Measurements from ENCODE around the gene EYA2.

EYA2 gene

DNA sequence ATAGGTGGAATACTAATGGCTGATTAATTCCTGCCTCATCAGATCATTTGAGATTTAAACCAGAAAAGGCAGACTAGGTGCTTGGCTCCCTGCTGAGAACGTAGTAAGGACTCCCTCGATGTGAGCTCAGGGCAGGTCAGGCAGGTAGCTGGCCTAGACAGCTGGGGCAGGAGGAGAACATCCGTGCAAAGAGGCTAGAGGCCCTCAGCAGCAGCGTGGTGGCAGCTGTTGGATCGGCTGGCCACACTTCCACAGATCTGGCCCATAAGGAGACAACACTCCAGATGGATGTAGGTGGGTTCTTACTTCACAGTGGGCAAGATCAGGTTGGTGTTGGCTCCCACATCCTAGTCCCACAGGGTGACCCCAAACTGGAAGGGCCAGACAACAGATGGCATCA is 38.5 kb downstream of the EYA2 start:
- H3K4me3 ChIP-seq = no peak overlapping the region
- no peak overlapping the region for H3K9ac ChIP-seq (ENCODE audit: insufficient read length)
- no peak overlapping the region for H3K27ac ChIP-seq
- TF ChIP-seq POLR2AphosphoS5 (IDR thresholded peaks at IDR 0.05; ENCODE audit: borderline replicate concordance, low read depth, low read length) (no peak), EZH2 (IDR thresholded peaks at IDR 0.05) (no peak), FOXP2 (optimal IDR thresholded peaks at IDR 0.05; ENCODE audit: control extremely low read depth, extremely low read length, insufficient read depth) (no peak)
- H3K9me3 ChIP-seq (ENCODE audit: low read depth, low read length) = no peaks in the 10 kb centered on the region
- DNase-seq (ENCODE audit: low read depth, low spot score) = no peak
- no peaks in the 10 kb centered on the region for H3K36me3 ChIP-seq (ENCODE audit: insufficient read depth, low read length)

DNA sequence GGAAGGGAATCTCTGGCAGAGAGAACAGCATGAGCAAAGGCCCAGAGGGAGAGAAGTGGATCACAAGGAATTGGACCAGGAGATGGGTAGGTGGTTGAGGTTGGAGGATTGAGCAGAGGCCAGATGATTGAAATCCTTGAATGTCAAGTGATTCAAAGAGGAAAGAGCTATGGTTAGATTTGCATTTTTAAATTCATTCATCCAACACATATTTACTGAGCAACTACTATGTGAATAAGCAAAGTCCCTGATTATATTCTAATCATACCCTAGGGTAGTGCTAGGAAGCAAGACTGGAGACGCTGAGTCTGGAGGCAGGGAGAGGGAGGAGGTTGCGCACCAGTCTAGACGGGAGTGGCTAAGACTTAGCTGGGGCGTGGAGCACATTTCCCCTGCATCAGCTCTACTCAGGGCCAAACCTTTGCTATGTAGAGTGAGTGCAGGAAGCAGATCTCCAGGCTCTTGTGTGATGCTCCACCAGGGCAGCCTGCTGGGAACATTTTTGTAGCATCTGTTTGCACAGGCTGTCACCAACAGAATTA is 40.2 kb downstream of the EYA2 start:
- H3K9me3 ChIP-seq (ENCODE audit: low read depth, low read length) = no peaks in the 10 kb centered on the region
- H3K9ac ChIP-seq (ENCODE audit: insufficient read length) = no peak overlapping the region
- DNase-seq (ENCODE audit: low read depth, low spot score) = no peak
- no peaks in the 10 kb centered on the region for H3K36me3 ChIP-seq (ENCODE audit: insufficient read depth, low read length)
- no peak overlapping the region for H3K27ac ChIP-seq
- TF ChIP-seq FOXP2 (optimal IDR thresholded peaks at IDR 0.05; ENCODE audit: control extremely low read depth, extremely low read length, insufficient read depth) = no peak
- TF ChIP-seq EZH2 (IDR thresholded peaks at IDR 0.05) = no peak
- H3K4me3 ChIP-seq = no peak overlapping the region

- no peak overlapping the region for H3K9ac ChIP-seq (ENCODE audit: insufficient read length)
- no peak overlapping the region for H3K4me3 ChIP-seq
- no peak overlapping the region for H3K27ac ChIP-seq
- no peak for DNase-seq (ENCODE audit: low read depth, low spot score)
- H3K36me3 ChIP-seq (ENCODE audit: insufficient read depth, low read length) = no peaks in the 10 kb centered on the region
- TF ChIP-seq FOXP2 (optimal IDR thresholded peaks at IDR 0.05; ENCODE audit: control extremely low read depth, extremely low read length, insufficient read depth) (no peak), POLR2AphosphoS5 (IDR thresholded peaks at IDR 0.05; ENCODE audit: borderline replicate concordance, low read depth, low read length) (no peak), EZH2 (IDR thresholded peaks at IDR 0.05) (no peak)
- H3K9me3 ChIP-seq (ENCODE audit: low read depth, low read length) = no peaks in the 10 kb centered on the region
Observed at GRCh38 chr20:46935394-46936017, 40.9 kb downstream of the EYA2 start.

- Histone ChIP-seq H3K27ac (no peak overlapping the region), H3K9me3 (ENCODE audit: low read depth, low read length) (no peaks in the 10 kb centered on the region), H3K9ac (ENCODE audit: insufficient read length) (no peak overlapping the region), H3K36me3 (ENCODE audit: insufficient read depth, low read length) (no peaks in the 10 kb centered on the region), H3K4me3 (no peak overlapping the region)
- no peak for DNase-seq (ENCODE audit: low read depth, low spot score)
- no peak for TF ChIP-seq POLR2AphosphoS5 (IDR thresholded peaks at IDR 0.05; ENCODE audit: borderline replicate concordance, low read depth, low read length)
- no peak for TF ChIP-seq FOXP2 (optimal IDR thresholded peaks at IDR 0.05; ENCODE audit: control extremely low read depth, extremely low read length, insufficient read depth)
- no peak for TF ChIP-seq EZH2 (IDR thresholded peaks at IDR 0.05)
Observed at GRCh38 chr20:46936415-46937156, 41.9 kb downstream of the EYA2 start.

DNA sequence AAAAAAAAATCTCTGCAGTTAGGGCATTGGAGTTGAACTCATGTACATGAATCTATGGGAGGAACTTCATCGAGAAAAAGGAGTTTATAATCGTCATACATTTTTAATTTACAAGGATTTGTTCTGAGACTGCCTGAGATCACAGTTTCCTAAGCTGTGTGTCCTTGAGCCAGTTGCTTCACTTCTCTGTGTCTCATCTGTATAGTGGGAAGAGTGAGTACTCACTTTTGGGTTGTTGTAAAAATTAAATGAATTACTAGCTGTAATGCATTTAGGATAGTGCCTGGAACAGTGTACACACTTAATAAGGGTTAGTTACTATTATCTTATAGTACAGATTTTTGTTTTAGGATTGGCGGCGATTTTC is 42.5 kb downstream of the EYA2 start:
- DNase-seq (ENCODE audit: low read depth, low spot score) = no peak
- TF ChIP-seq FOXP2 (optimal IDR thresholded peaks at IDR 0.05; ENCODE audit: control extremely low read depth, extremely low read length, insufficient read depth) (no peak), POLR2AphosphoS5 (IDR thresholded peaks at IDR 0.05; ENCODE audit: borderline replicate concordance, low read depth, low read length) (no peak), EZH2 (IDR thresholded peaks at IDR 0.05) (no peak)
- H3K4me3 ChIP-seq = no peak overlapping the region

DNA sequence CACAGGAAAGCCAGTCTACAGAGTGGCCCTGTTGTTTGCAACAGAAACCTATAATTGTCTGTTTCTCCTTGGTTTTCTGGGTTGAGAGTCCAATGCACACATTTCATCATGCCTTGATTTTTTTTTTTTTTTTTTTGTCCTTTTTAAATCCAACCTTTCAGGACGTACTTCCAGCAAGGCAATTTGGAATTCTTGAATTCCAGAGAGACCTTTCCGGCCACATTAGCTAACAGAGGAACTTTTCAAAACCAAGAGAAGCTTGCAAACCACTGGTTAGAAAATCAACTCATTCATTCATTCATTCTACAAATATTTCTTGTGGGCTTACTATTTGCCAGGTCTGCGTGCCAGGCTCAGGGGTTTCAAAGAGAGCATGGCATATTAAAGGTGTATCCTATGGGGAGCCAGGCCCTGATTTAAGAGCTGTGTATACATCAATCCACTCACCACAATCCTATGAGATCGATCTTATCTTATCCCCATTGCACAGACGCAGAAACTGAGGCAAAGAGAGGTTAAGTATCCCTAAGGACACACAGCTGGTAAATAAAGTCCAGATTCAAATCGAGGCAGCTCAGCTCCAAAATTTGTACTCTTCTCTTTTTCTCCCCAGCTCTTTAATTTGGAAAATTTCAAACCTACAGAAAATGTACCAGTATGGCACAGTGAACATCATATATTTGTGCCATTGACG is 43.0 kb downstream of the EYA2 start:
- no peak for TF ChIP-seq EZH2 (IDR thresholded peaks at IDR 0.05)
- TF ChIP-seq POLR2AphosphoS5 (IDR thresholded peaks at IDR 0.05; ENCODE audit: borderline replicate concordance, low read depth, low read length) = no peak
- no peak overlapping the region for H3K9ac ChIP-seq (ENCODE audit: insufficient read length)
- H3K27ac ChIP-seq = no peak overlapping the region

More for the DNA sequence above, 42.5 kb downstream of the EYA2 start:
- Histone ChIP-seq H3K9ac (ENCODE audit: insufficient read length) (no peak overlapping the region), H3K9me3 (ENCODE audit: low read depth, low read length) (no peaks in the 10 kb centered on the region), H3K36me3 (ENCODE audit: insufficient read depth, low read length) (no peaks in the 10 kb centered on the region), H3K27ac (no peak overlapping the region)

GRCh38 chr20:46938434-46938833 is 43.8 kb downstream of the EYA2 start:
- Histone ChIP-seq H3K4me3 (no peak overlapping the region), H3K27ac (no peak overlapping the region), H3K9ac (ENCODE audit: insufficient read length) (no peak overlapping the region), H3K36me3 (ENCODE audit: insufficient read depth, low read length) (no peaks in the 10 kb centered on the region), H3K9me3 (ENCODE audit: low read depth, low read length) (no peaks in the 10 kb centered on the region)
- no peak for DNase-seq (ENCODE audit: low read depth, low spot score)
- no peak for TF ChIP-seq FOXP2 (optimal IDR thresholded peaks at IDR 0.05; ENCODE audit: control extremely low read depth, extremely low read length, insufficient read depth)

More for the DNA sequence above, 43.0 kb downstream of the EYA2 start:
- DNase-seq (ENCODE audit: low read depth, low spot score) = no peak
- H3K36me3 ChIP-seq (ENCODE audit: insufficient read depth, low read length) = no peaks in the 10 kb centered on the region
- no peak overlapping the region for H3K4me3 ChIP-seq
- H3K9me3 ChIP-seq (ENCODE audit: low read depth, low read length) = no peaks in the 10 kb centered on the region

DNA sequence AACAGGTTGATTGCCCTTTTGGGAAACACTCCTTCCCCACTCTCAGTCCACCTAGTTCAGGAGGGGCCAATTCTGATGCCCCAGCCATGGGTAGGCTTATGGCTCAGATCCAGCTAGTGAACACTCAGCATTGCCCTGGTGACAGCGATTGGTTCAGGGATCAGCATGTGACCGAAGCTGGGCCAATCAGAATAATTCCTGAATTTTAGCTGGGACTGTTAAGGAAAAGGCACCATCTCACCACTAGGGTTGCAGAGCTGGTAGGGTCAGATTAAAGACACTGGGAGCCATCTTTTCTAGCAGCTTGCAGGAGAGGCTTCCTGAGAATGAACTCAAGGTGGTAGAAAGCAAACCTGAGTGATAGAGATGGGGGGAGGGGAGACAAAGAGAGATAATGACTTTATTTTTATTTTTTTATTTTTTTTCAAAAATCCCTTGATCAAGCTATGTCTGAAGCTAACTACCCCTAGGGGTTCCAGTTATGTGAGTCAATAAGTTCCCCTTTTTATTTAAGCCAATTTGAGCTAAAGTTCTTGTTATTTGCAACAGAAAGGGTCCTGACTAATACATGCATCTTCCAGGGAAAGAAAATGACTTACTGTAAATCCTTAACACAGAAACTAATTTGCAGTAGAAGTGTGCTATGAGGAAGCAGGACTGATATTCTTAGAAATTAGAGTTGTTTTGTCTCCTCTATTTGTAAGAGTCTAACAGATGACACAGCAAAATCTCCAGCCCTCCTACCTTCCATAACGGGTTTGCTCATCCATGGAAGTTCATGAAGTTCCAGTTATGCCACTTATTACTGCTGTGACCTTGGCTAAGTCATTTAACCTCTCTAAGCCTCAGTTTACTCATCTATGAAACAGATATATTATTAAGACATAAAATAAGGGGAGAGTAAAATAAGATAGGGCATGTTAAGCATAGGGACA is 44.7 kb downstream of the EYA2 start:
- no peaks in the 10 kb centered on the region for H3K36me3 ChIP-seq (ENCODE audit: insufficient read depth, low read length)
- H3K4me3 ChIP-seq = no peak overlapping the region
- no peak for DNase-seq (ENCODE audit: low read depth, low spot score)
- no peak overlapping the region for H3K9ac ChIP-seq (ENCODE audit: insufficient read length)
- no peaks in the 10 kb centered on the region for H3K9me3 ChIP-seq (ENCODE audit: low read depth, low read length)
- TF ChIP-seq FOXP2 (optimal IDR thresholded peaks at IDR 0.05; ENCODE audit: control extremely low read depth, extremely low read length, insufficient read depth) (no peak), EZH2 (IDR thresholded peaks at IDR 0.05) (no peak), POLR2AphosphoS5 (IDR thresholded peaks at IDR 0.05; ENCODE audit: borderline replicate concordance, low read depth, low read length) (no peak)
- no peak overlapping the region for H3K27ac ChIP-seq

All from SK-N-MC (cell line).